GM23248 (cell line): ENCODE results near the gene SLITRK3. TPM values are rescaled to one million over a fixed set of nuclear protein-coding genes. Genes with fewer than 3 reads are reported as not detected.

Source experiments
- DNase-seq: peaks from one replicate; pipeline ENCODE4 v3.0.0-alpha.2; 2015
- H2AFZ ChIP-seq: fragments of 200-600 bp; sonication (generic); 2 replicates; pipeline ENCODE4 v1.6.1; 2016; ENCODE audit warnings: antibody characterized with exemption
- H3F3A ChIP-seq: fragments of 200-600 bp; sonication (generic); 2 replicates; pipeline ENCODE4 v1.6.1; 2016; ENCODE audit warnings: mild to moderate bottlenecking, antibody characterized with exemption, mixed run types; ENCODE audit not compliant: insufficient read depth
- H3K27ac ChIP-seq: fragments of 200-600 bp; sonication (generic); 2 replicates; pipeline ENCODE4 v1.5.1; 2016; ENCODE audit warnings: mild to moderate bottlenecking
- H3K27me3 ChIP-seq: fragments of 200-600 bp; sonication (generic); replicated peaks from 2 replicates; pipeline ENCODE4 v1.6.1; 2016; ENCODE audit warnings: mild to moderate bottlenecking; ENCODE audit not compliant: insufficient read depth
- H3K36me3 ChIP-seq: fragments of 200-600 bp; sonication (generic); 2 replicates; pipeline ENCODE4 v1.6.1; 2016; ENCODE audit warnings: low read depth, mild to moderate bottlenecking
- H3K4me1 ChIP-seq: fragments of 200-600 bp; sonication (generic); 2 replicates; pipeline ENCODE4 v1.6.1; 2016; ENCODE audit warnings: mild to moderate bottlenecking; ENCODE audit not compliant: insufficient read depth
- H3K4me2 ChIP-seq: fragments of 200-600 bp; sonication (generic); one replicate; pipeline ENCODE4 v1.6.1; 2016; ENCODE audit warnings: mild to moderate bottlenecking; ENCODE audit not compliant: unreplicated experiment
- H3K4me3 ChIP-seq: fragments of 200-600 bp; sonication (generic); 2 replicates; pipeline ENCODE4 v1.5.1; 2016; ENCODE audit warnings: mild to moderate bottlenecking
- H3K79me2 ChIP-seq: fragments of 200-600 bp; sonication (generic); 2 replicates; pipeline ENCODE4 v1.6.1; 2016; ENCODE audit warnings: mild to moderate bottlenecking; ENCODE audit not compliant: insufficient read depth
- H3K9ac ChIP-seq: fragments of 200-600 bp; sonication (generic); 2 replicates; pipeline ENCODE4 v1.6.1; 2016; ENCODE audit warnings: mild to moderate bottlenecking
- H3K9me2 ChIP-seq: fragments of 200-600 bp; sonication (generic); 2 replicates; pipeline ENCODE4 v1.6.1; 2016; ENCODE audit warnings: mixed run types, mild to moderate bottlenecking, moderate library complexity; ENCODE audit not compliant: insufficient read depth
- H3K9me3 ChIP-seq: fragments of 200-600 bp; sonication (generic); one replicate; pipeline ENCODE4 v1.6.1; 2017; ENCODE audit warnings: low read depth
- H4K20me1 ChIP-seq: fragments of 200-600 bp; sonication (generic); 2 replicates; pipeline ENCODE4 v1.6.0; 2016; ENCODE audit not compliant: insufficient read depth
- EZH2 ChIP-seq: fragments of 200-600 bp; sonication (generic); IDR thresholded peaks from 2 replicates; pipeline ENCODE4 v1.6.1; 2018; ENCODE audit warnings: antibody characterized with exemption, mild to moderate bottlenecking; ENCODE audit not compliant: insufficient read depth, poor library complexity, severe bottlenecking
- EZH2phosphoT487 ChIP-seq: fragments of 200-600 bp; sonication (generic); IDR thresholded peaks from 2 replicates; pipeline ENCODE4 v1.6.1; 2018; ENCODE audit warnings: antibody characterized with exemption, moderate library complexity, mild to moderate bottlenecking, low read depth; ENCODE audit not compliant: insufficient read depth
- WGBS, 2 experiments: methylation state at CpG; one replicate each; pipeline ENCODE4 v1.1.6; 2015 to 2017; ENCODE audit warnings: low lambda C conversion rate in 2 of 2, low coverage in 1 of 2; ENCODE audit errors: missing lambda C conversion rate in 2 of 2; 5-methylcytosine and 5-hydroxymethylcytosine counted together
- in situ Hi-C: fragments of 300-500 bp; cut with MboI; formaldehyde crosslinking; loops from 2 replicates; pipeline ENCODE4 v1.15.0; 2020
- polyA plus RNA-seq: library from polyadenylated mRNA; unstranded; fragments of >200 nt; fragmentation: Nextera tagmentation; extraction: Ambion mirVana; gene quantifications from 2 replicates; pipeline ENCODE4 v1.2.1, GENCODE V29; 2016
- total RNA-seq: library from RNA; depleted of rRNA; stranded (reverse); fragments of >200 nt; shearing (Covaris generic); gene quantifications from 2 replicates; pipeline ENCODE4 v1.2.3, GENCODE V29; 2014

SLITRK3 gene
- total and polyA plus RNA-seq, 2 experiments from 2014 or later, result not detected

DNA sequence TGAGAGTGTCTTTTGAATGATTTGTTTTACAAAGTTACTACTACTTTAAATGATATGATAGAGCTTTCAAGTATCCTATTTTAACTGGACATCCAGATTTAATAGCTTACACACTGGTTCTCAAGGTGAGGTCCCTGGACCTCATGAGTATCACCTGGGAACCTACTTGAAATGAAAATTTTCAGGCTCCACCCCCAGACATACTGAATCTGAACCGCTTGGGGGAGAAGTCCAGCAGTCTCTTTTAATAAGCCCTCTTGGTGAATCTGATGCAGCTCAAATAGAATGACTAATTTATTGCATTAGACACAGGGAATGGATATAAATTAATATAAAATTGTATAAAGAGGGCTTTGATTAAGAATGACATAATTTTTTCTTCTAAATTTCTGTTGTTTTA, 29.4 kb upstream of the SLITRK3 start:
- in situ Hi-C loops, result no loop called here
- DNase-seq, result no peak
- Histone ChIP-seq H3K79me2 (no peaks in the 10 kb centered on the region), H3K4me1 (no peaks in the 10 kb centered on the region), H2AFZ (no peak overlapping the region), H3K4me2 (no peak overlapping the region), H3K9me2 (no peaks in the 10 kb centered on the region), H3K36me3 (no peaks in the 10 kb centered on the region), H3K9me3 (no peaks in the 10 kb centered on the region), H3K27ac (no peak overlapping the region), H3K9ac (no peak overlapping the region), H3F3A (no peaks in the 10 kb centered on the region), H3K27me3 (no peaks in the 10 kb centered on the region), H4K20me1 (no peaks in the 10 kb centered on the region), H3K4me3 (no peak overlapping the region)
- TF ChIP-seq EZH2phosphoT487, result no peak
- no peak for TF ChIP-seq EZH2
- 8 to 17% methylated on average over 1 of the region's 1 CpG for WGBS, 2 experiments

DNA sequence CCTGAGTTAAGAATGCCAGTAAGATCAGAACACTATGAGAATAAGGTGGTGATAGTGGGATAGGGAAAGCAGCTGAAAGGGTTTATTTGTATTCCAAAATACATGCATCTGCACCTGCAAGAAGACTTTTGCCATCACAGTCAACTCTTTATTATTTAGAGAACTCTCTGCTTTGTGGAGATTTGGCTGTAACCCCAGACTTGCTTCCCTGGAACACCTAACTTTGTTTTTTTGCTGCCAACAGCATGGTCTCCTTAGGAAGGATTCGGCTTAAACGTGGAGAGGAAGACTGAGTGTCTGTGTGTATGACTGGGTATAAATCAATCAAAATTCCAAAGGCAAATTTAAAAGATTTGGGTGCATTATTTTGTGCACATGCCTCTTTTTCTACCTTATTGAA, 21.6 kb upstream of the SLITRK3 start:
- in situ Hi-C loops, result no loop called here
- WGBS, 2 experiments, result 3% methylated on average over 2 of the region's 2 CpGs

DNA sequence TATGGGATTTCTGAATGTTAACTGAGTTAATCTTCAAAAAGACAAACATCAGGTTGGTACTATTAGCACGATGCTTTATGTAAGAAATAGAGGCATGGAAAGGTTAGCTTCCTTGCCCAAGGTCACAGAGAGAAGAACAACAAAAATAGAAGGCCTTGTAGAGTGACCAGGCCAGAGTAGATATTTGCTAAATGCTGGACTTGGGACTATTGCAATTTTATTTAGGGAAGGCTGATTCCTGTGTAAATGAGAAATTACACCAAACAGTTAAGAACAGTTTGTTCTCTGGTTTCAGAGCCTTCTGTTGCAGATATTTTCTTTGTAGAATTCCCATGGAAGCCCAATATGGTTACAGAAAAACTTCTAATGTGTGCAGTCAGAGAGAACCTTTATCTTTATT, 16.4 kb upstream of the SLITRK3 start:
- Histone ChIP-seq H3K36me3 (no peaks in the 10 kb centered on the region), H3K4me1 (no peaks in the 10 kb centered on the region), H3K9me3 (no peaks in the 10 kb centered on the region), H3K4me2 (no peak overlapping the region), H2AFZ (no peak overlapping the region), H3F3A (no peaks in the 10 kb centered on the region), H3K9me2 (no peaks in the 10 kb centered on the region), H3K4me3 (no peak overlapping the region), H3K27me3 (no peaks in the 10 kb centered on the region), H3K9ac (no peak overlapping the region), H4K20me1 (no peaks in the 10 kb centered on the region), H3K27ac (no peak overlapping the region), H3K79me2 (no peaks in the 10 kb centered on the region)
- TF ChIP-seq EZH2, result no peak
- no peak for TF ChIP-seq EZH2phosphoT487
- 27 to 37% methylated on average over 1 of the region's 1 CpG for WGBS, 2 experiments
- no peak for DNase-seq
- in situ Hi-C loops, result no loop called here

More for the DNA sequence above, 21.6 kb upstream of the SLITRK3 start:
- H3K27ac ChIP-seq, result no peak overlapping the region
- H2AFZ ChIP-seq, result no peak overlapping the region
- no peak overlapping the region for H3K4me2 ChIP-seq
- H4K20me1 ChIP-seq, result no peaks in the 10 kb centered on the region
- no peaks in the 10 kb centered on the region for H3K9me3 ChIP-seq
- DNase-seq, result no peak
- no peaks in the 10 kb centered on the region for H3F3A ChIP-seq
- no peak overlapping the region for H3K9ac ChIP-seq
- H3K9me2 ChIP-seq, result no peaks in the 10 kb centered on the region
- H3K27me3 ChIP-seq, result no peaks in the 10 kb centered on the region
- no peak overlapping the region for H3K4me3 ChIP-seq
- H3K36me3 ChIP-seq, result no peaks in the 10 kb centered on the region
- H3K79me2 ChIP-seq, result no peaks in the 10 kb centered on the region
- TF ChIP-seq EZH2phosphoT487, result no peak
- TF ChIP-seq EZH2, result no peak
- no peaks in the 10 kb centered on the region for H3K4me1 ChIP-seq

DNA sequence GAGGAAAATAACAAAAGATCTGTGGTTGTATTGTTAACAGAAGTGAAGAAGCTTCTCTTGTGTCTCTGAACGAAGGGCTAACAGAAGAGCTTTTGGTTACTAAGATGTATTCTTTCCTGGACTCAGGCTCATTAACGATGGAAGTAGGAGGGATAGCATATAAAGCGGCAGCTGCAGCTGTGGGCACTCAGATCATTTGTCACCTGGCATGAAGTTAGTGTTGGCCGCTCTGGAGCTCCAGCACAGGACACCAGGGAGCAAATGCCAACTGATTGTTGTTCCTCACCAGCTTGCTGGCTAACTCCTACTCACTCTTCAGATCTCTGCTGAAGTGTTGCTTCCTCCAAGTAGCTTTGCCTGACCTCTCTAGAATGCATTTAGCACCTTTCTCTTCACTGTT, 15.5 kb upstream of the SLITRK3 start:
- Histone ChIP-seq H3F3A (no peaks in the 10 kb centered on the region), H3K9ac (no peak overlapping the region), H3K4me3 (no peak overlapping the region), H3K27me3 (no peaks in the 10 kb centered on the region), H3K4me1 (no peaks in the 10 kb centered on the region), H3K36me3 (no peaks in the 10 kb centered on the region), H3K9me2 (no peaks in the 10 kb centered on the region), H2AFZ (no peak overlapping the region), H3K4me2 (no peak overlapping the region), H3K9me3 (no peaks in the 10 kb centered on the region), H4K20me1 (no peaks in the 10 kb centered on the region), H3K27ac (no peak overlapping the region), H3K79me2 (no peaks in the 10 kb centered on the region)
- no peak for TF ChIP-seq EZH2
- no peak for TF ChIP-seq EZH2phosphoT487
- WGBS, 2 experiments, result 42 to 50% methylated on average over 4 of the region's 4 CpGs
- DNase-seq, result no peak
- in situ Hi-C loops, result no loop called here

DNA sequence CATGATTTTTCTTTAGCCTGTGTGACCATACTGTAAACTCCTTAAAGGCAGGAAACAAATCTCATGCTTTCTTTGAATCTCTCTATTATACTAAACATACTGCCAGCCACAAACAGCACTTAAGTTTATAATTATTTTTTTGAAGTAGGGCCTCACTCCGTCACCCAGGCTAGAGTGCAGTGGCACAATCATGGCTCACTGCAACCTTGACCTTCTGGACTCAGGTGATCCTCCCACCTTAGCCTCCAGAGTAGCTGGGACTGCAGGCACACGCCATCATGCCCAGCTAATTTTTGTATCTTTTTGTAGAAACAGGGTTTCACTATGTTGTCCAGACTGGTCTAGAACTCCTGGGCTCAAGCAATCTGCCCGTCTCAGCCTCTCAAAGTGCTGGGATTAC, 14.5 kb upstream of the SLITRK3 start:
- DNase-seq, result no peak
- WGBS, 2 experiments, result 27 to 40% methylated on average over 3 of the region's 3 CpGs
- Histone ChIP-seq H3K4me1 (no peaks in the 10 kb centered on the region), H3K9me3 (no peaks in the 10 kb centered on the region), H3K4me2 (no peak overlapping the region), H3K36me3 (no peaks in the 10 kb centered on the region), H3K27me3 (no peaks in the 10 kb centered on the region), H3K4me3 (no peak overlapping the region), H2AFZ (no peak overlapping the region), H4K20me1 (no peaks in the 10 kb centered on the region), H3K79me2 (no peaks in the 10 kb centered on the region), H3K9ac (no peak overlapping the region), H3K27ac (no peak overlapping the region), H3K9me2 (no peaks in the 10 kb centered on the region), H3F3A (no peaks in the 10 kb centered on the region)
- no peak for TF ChIP-seq EZH2phosphoT487
- TF ChIP-seq EZH2, result no peak
- in situ Hi-C loops, result no loop called here
